Ovary (tissue), 3 donors: ENCODE data around the gene NFYC.

Source experiments
- EP300 ChIP-seq: sonication (generic); formaldehyde crosslinking; IDR thresholded peaks from one replicate; pipeline ENCODE4 v1.6.1; 2017; ENCODE audit warnings: antibody characterized with exemption
- POLR2A ChIP-seq: fragments of 450-650 bp; IDR thresholded peaks from one replicate; pipeline ENCODE4 v1.6.1; 2017; ENCODE audit warnings: antibody characterized with exemption, mild to moderate bottlenecking, moderate library complexity
- TF ChIP-seq, protein P1 (sequence below), 3 donors: fragments of 450-650 bp in 2 of 3; fragments of 200-600 bp in 1 of 3; IDR thresholded peaks; one replicate each; pipeline versions ENCODE4 v1.5.1 to v1.8.0; 2016 to 2022; ENCODE audit warnings: antibody characterized with exemption in 3 of 3, mild to moderate bottlenecking in 1 of 3
- donor health status: DM: no; HTN: no; CAD: no.

DNA sequence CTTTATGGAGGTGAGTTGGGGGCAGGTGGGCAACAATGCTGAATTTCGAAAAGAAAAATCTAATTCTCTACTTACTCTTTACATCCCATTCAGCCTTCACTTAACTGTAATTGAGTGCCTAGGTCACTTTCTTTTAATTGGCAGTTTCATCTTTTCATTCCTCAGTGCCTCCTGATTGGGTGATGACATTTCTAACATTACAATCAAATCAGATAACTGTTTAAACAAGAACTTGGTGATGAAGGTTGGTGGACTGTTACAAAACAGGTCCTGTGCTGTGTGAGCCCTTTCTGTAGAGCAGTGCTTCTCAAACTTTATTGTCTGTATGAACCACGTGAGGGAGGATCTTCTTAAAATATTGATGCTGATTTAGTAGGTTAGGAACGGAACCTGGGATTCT, 51.9 kb downstream of the NFYC start:
- TF ChIP-seq, protein P1, sequence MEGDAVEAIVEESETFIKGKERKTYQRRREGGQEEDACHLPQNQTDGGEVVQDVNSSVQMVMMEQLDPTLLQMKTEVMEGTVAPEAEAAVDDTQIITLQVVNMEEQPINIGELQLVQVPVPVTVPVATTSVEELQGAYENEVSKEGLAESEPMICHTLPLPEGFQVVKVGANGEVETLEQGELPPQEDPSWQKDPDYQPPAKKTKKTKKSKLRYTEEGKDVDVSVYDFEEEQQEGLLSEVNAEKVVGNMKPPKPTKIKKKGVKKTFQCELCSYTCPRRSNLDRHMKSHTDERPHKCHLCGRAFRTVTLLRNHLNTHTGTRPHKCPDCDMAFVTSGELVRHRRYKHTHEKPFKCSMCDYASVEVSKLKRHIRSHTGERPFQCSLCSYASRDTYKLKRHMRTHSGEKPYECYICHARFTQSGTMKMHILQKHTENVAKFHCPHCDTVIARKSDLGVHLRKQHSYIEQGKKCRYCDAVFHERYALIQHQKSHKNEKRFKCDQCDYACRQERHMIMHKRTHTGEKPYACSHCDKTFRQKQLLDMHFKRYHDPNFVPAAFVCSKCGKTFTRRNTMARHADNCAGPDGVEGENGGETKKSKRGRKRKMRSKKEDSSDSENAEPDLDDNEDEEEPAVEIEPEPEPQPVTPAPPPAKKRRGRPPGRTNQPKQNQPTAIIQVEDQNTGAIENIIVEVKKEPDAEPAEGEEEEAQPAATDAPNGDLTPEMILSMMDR (IDR thresholded peaks at IDR 0.05), result no peak
- TF ChIP-seq POLR2A (no peak), EP300 (no peak)
